ENCODE measurements around the gene ZNF175.

Gene ZNF175

GRCh38 chr19:51548213-51548651, 22.9 kb upstream of the ZNF175 start:
- DNase-seq = no peak
- Mint-ChIP-seq H3K9me3 (peaks cover 67% of the 10 kb centered on the region), H3K4me1 (no peaks in the 10 kb centered on the region), H3K4me3 (no peak overlapping the region), H3K27ac (no peak overlapping the region), H3K27me3 (ENCODE audit: low read depth, poor library complexity) (peaks cover 8% of the 10 kb centered on the region), H3K36me3 (ENCODE audit: low read depth) (no peaks in the 10 kb centered on the region)
- TF ChIP-seq, protein P1, sequence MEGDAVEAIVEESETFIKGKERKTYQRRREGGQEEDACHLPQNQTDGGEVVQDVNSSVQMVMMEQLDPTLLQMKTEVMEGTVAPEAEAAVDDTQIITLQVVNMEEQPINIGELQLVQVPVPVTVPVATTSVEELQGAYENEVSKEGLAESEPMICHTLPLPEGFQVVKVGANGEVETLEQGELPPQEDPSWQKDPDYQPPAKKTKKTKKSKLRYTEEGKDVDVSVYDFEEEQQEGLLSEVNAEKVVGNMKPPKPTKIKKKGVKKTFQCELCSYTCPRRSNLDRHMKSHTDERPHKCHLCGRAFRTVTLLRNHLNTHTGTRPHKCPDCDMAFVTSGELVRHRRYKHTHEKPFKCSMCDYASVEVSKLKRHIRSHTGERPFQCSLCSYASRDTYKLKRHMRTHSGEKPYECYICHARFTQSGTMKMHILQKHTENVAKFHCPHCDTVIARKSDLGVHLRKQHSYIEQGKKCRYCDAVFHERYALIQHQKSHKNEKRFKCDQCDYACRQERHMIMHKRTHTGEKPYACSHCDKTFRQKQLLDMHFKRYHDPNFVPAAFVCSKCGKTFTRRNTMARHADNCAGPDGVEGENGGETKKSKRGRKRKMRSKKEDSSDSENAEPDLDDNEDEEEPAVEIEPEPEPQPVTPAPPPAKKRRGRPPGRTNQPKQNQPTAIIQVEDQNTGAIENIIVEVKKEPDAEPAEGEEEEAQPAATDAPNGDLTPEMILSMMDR (IDR thresholded peaks at IDR 0.05) = no peak

- H3K4me3 Mint-ChIP-seq = no peak overlapping the region
- H3K4me1 Mint-ChIP-seq = no peaks in the 10 kb centered on the region
- TF ChIP-seq, protein P1 (IDR thresholded peaks at IDR 0.05) = no peak
- H3K36me3 Mint-ChIP-seq (ENCODE audit: low read depth) = no peaks in the 10 kb centered on the region
- H3K27ac Mint-ChIP-seq = no peak overlapping the region
- H3K27me3 Mint-ChIP-seq (ENCODE audit: low read depth, poor library complexity) = peaks cover 8% of the 10 kb centered on the region
- H3K9me3 Mint-ChIP-seq = peaks cover 61% of the 10 kb centered on the region
- no peak for DNase-seq
Observed at GRCh38 chr19:51548891-51549305, 22.2 kb upstream of the ZNF175 start.

GRCh38 chr19:51549533-51550324, 21.4 kb upstream of the ZNF175 start:
- no peak overlapping the region for H3K27ac Mint-ChIP-seq
- no peaks in the 10 kb centered on the region for H3K36me3 Mint-ChIP-seq (ENCODE audit: low read depth)
- TF ChIP-seq, protein P1 (IDR thresholded peaks at IDR 0.05) = no peak
- no peak overlapping the region for H3K4me3 Mint-ChIP-seq
- no peak for DNase-seq
- H3K9me3 Mint-ChIP-seq = peaks cover 61% of the 10 kb centered on the region
- H3K4me1 Mint-ChIP-seq = no peaks in the 10 kb centered on the region
- H3K27me3 Mint-ChIP-seq (ENCODE audit: low read depth, poor library complexity) = peaks cover 11% of the 10 kb centered on the region

- H3K4me3 Mint-ChIP-seq = no peak overlapping the region
- H3K27me3 Mint-ChIP-seq (ENCODE audit: low read depth, poor library complexity) = peaks cover 11% of the 10 kb centered on the region
- H3K4me1 Mint-ChIP-seq = no peaks in the 10 kb centered on the region
- no peak overlapping the region for H3K27ac Mint-ChIP-seq
- DNase-seq = no peak
- TF ChIP-seq, protein P1 (IDR thresholded peaks at IDR 0.05) = no peak
- no peaks in the 10 kb centered on the region for H3K36me3 Mint-ChIP-seq (ENCODE audit: low read depth)
- peaks cover 64% of the 10 kb centered on the region for H3K9me3 Mint-ChIP-seq
Observed at GRCh38 chr19:51550848-51551672, 20.0 kb upstream of the ZNF175 start.

DNA sequence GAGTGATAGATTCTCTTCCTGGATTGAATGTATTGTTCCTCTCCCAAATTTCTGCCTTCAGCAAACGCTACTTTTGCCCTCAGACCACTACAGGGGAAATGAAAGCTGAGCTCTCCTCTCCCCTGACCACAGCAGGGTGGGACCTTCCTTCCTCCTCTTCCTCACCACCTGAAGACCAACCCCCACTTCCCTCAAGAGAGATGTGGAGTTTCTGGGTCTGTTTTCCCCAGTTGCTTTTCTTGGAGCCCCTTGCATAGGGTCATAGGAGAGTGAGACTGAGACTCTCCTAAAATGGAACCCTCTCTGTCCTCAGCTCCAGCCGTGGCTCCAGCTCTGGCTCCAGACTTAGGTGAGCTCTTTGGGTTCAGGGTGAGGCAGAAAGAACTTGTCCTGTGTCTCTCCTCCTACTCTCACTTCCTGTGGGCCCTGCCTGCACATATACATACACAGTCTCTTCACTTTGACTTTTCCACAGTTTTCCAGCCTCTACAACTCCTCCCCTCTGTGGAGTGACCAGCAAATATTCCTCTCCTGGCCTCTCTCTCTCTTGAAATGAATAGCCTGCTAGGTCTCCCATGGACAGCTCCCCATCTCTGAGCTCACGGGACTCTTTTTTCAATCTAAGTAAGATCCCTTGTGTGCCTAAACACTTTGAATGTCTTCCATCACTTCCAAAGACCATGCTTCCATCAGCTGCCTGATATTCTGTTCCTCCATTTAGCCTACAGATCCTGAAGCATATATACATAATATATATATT, 19.2 kb upstream of the ZNF175 start:
- Mint-ChIP-seq H3K9me3 (peaks cover 62% of the 10 kb centered on the region), H3K27ac (no peak overlapping the region), H3K36me3 (ENCODE audit: low read depth) (no peaks in the 10 kb centered on the region), H3K4me1 (no peaks in the 10 kb centered on the region), H3K4me3 (no peak overlapping the region), H3K27me3 (ENCODE audit: low read depth, poor library complexity) (peaks cover 10% of the 10 kb centered on the region)
- no peak for DNase-seq
- TF ChIP-seq, protein P1 (IDR thresholded peaks at IDR 0.05) = no peak

Data from nephron progenitor cell (in vitro differentiated cells).